HG03558 (cell line): ENCODE measurements around the gene PCDHB8.
"Not testable (repeated sequence)": the region's sequence is repeated elsewhere in the genome, so short reads cannot be mapped to it uniquely, and the experiment has no call there.

ENCODE experiments used
- ATAC-seq: cut with Tn5 transposase; IDR thresholded peaks from one replicate; pipeline ENCODE4 v1.9.1; 2021; ENCODE audit warnings: moderate number of reproducible peaks; ENCODE audit not compliant: unreplicated experiment; ENCODE audit errors: extremely low read depth

The PCDHB8 gene

DNA sequence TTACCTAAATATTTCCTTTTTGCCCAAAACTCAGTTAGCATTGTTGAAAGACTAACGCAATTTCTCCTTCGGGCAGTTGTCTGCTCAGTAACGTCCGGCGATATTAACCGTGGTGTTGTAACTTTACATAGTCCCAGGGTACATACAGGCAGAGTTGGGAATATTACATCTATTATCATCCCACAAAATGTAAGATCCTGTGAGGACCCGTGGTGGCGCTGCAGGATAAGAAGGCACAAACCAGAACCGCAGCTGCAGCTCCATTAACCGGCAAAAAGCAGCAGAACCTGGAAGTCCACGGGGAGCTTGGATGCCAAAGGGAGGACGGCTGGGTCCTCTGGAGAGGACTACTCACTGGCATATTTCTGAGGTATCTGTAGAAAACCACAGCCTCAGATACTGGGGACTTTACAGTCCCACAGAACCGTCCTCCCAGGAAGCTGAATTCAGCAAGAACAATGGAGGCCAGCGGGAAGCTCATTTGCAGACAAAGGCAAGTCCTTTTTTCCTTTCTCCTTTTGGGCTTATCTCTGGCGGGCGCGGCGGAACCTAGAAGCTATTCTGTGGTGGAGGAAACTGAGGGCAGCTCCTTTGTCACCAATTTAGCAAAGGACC is at the start of gene PCDHB8:
Gene PCDHB8 (plus strand): TSS at position 214 of the 615 bp plus-strand sequence. CDS start 245 bp downstream, at position 459.
- ATAC-seq = not testable (repeated sequence)

DNA sequence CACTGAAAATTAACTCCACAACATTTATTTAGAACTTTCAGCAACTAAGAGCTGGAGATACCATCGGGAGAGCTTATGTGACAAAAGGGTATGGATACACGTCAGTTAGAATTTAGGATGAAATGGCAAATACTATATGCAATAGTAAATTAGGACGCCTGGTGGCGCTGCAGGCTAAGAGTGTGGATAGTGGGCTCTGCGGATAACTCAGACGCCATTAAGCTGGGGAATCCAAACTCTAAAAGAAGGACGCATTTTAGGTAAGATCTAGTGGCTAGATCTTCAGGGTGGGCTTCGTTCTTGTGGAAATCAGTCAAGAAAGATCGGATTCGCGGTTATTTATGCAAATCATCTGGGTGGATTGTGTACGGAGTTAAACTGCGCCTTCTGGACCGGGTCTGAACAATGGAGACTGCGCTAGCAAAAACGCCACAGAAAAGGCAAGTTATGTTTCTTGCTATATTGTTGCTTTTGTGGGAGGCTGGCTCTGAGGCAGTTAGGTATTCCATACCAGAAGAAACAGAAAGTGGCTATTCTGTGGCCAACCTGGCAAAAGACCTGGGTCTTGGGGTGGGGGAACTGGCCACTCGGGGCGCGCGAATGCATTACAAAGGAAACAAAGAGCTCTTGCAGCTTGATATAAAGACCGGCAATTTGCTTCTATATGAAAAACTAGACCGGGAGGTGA is 42.4 kb upstream of the PCDHB8 start, which contains the start of gene PCDHB5:
Gene PCDHB5 (plus strand): TSS at position 177 of the 688 bp plus-strand sequence. CDS start 229 bp downstream, at position 406.
- ATAC-seq = no peak

DNA sequence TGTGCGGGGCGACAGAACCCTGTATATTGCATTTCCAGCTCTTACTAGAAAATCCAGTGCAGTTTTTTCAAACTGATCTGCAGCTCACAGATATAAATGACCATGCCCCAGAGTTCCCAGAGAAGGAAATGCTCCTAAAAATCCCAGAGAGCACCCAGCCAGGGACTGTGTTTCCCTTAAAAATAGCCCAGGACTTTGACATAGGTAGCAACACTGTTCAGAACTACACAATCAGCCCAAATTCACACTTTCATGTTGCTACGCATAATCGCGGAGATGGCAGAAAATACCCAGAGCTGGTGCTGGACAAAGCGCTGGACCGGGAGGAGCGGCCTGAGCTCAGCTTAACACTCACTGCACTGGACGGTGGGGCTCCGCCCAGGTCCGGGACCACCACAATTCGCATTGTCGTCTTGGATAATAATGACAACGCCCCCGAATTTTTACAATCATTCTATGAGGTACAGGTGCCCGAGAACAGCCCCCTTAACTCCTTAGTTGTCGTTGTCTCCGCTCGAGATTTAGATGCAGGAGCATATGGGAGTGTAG is 41.8 kb upstream of the PCDHB8 start:
- no peak for ATAC-seq

DNA sequence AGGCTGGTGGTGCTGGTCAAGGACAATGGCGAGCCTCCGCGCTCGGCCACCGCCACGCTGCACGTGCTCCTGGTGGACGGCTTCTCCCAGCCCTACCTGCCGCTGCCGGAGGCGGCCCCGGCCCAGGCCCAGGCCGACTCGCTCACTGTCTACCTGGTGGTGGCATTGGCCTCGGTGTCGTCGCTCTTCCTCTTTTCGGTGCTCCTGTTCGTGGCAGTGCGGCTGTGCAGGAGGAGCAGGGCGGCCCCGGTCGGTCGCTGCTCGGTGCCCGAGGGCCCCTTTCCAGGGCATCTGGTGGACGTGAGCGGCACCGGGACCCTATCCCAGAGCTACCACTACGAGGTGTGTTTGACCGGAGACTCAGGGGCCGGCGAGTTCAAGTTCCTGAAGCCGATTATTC is 40.2 kb upstream of the PCDHB8 start:
- ATAC-seq = not testable (repeated sequence)

DNA sequence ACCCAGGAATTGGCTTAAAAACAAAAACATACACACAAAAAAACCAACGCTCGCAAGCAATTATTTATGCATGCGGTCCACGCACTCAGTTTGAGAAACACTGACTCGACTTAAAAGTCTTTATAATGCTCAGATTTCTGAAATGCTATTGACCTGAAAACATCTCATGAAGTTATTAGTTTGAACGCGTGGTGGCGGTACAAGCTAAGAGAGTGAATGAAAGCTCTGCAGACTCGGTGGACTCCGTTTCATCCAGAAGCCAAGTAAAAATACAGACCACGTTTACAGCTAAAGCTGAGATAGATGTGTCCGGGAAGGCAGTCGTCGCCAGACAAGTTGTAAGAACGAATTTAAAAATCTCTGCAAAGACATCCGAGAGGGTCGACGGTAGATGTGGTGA is 27.8 kb upstream of the PCDHB8 start, which contains the start of gene PCDHB6:
Gene PCDHB6 (plus strand): TSS at position 246 of the 400 bp plus-strand sequence. CDS start 201 bp downstream, outside the sequence.
- no peak for ATAC-seq

DNA sequence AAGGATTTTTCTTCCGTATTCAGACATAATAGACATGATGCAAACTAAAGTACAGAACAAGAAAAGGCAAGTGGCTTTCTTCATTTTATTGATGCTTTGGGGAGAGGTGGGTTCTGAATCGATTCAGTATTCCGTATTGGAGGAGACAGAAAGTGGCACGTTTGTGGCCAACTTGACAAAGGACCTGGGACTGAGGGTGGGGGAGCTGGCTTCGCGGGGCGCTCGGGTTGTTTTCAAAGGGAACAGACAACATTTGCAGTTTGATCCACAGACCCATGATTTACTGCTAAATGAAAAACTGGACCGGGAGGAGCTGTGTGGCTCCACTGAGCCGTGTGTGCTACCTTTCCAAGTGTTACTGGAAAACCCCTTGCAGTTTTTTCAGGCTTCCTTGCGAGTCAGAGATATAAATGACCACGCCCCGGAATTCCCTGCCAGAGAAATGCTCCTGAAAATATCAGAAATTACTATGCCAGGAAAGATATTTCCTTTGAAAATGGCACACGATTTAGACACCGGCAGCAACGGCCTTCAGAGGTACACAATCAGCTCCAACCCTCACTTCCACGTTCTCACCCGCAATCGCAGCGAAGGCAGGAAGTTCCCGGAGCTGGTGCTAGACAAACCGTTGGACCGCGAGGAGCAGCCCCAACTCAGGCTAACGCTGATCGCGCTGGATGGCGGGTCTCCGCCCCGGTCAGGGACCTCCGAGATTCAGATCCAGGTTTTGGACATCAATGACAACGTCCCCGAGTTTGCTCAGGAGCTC is 27.2 kb upstream of the PCDHB8 start:
- ATAC-seq = no peak

DNA sequence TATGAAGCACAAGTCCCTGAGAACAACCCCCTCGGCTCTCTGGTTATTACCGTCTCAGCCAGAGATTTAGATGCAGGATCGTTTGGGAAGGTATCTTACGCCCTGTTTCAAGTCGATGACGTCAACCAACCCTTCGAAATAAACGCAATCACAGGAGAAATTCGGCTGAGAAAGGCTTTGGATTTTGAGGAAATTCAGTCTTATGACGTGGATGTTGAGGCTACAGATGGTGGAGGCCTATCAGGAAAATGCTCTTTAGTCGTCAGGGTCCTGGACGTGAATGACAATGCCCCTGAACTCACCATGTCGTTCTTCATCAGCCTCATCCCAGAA is 26.6 kb upstream of the PCDHB8 start:
- ATAC-seq = no peak

DNA sequence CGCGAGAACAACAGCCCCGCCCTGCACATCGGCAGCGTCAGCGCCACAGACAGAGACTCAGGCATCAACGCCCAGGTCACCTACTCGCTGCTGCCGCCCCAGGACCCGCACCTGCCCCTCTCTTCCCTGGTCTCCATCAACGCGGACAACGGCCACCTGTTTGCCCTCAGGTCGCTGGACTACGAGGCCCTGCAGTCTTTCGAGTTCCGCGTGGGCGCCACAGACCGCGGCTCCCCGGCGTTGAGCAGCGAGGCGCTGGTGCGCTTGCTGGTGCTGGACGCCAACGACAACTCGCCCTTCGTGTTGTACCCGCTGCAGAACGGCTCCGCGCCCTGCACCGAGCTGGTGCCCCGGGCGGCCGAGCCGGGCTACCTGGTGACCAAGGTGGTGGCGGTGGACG is 26.0 kb upstream of the PCDHB8 start:
- not testable (repeated sequence) for ATAC-seq

DNA sequence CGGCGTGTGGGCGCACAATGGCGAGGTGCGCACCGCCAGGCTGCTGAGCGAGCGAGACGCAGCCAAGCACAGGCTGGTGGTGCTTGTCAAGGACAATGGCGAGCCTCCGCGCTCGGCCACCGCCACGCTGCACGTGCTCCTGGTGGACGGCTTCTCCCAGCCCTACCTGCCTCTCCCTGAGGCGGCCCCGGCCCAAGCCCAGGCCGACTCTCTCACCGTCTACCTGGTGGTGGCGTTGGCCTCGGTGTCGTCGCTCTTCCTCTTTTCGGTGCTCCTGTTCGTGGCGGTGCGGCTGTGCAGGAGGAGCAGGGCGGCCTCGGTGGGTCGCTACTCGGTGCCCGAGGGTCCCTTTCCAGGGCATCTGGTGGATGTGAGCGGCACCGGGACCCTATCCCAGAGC is 25.5 kb upstream of the PCDHB8 start:
- ATAC-seq = not testable (repeated sequence)

DNA sequence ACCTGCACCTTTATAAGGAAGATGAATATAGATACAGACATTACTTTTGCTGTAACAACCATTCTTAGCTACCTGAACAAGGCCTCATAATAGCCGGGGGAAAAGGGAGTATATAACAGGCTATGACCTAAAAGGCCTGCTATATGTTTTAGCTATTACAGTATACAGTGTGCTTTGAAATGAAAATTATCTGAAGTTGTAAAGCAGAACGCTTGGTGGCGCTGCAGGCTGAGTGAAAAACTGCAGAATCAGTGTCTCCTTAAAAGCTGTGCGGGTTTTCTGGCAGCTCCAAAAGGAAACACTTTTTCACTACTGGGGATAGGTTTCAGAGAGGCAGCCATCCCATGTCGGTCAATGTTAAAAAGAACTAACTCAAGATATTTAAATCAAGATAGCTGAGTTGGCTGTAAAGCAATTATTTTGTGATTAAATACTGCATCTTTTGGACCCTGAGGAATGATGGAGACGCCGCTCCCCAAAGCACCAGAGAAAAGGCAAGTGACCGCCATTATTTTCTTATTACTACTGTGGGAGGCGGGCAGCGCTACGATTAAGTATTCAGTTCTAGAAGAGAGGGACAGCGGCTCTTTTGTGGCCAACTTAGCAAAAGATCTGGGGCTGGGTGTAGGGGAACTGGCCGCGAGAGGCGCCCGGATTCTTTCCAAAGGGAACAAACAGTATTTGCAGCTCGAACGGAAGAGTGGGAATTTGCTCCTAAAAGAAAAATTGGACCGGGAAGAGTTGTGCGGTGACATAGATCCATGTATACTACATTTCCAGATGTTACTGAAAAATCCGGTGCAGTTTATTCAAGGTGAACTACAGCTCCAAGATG is 21.8 kb upstream of the PCDHB8 start:
- ATAC-seq = no peak

DNA sequence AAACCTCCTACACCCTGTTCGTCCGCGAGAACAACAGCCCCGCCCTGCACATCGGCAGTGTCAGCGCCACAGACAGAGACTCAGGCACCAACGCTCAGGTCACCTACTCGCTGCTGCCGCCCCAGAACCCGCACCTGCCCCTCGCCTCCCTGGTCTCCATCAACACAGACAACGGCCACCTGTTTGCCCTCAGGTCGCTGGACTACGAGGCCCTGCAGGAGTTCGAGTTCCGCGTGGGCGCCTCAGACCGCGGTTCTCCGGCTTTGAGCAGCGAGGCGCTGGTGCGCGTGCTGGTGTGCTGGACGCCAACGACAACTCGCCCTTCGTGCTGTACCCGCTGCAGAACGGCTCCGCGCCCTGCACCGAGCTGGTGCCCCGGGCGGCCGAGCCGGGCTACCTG is 20.2 kb upstream of the PCDHB8 start:
- not testable (repeated sequence) for ATAC-seq

DNA sequence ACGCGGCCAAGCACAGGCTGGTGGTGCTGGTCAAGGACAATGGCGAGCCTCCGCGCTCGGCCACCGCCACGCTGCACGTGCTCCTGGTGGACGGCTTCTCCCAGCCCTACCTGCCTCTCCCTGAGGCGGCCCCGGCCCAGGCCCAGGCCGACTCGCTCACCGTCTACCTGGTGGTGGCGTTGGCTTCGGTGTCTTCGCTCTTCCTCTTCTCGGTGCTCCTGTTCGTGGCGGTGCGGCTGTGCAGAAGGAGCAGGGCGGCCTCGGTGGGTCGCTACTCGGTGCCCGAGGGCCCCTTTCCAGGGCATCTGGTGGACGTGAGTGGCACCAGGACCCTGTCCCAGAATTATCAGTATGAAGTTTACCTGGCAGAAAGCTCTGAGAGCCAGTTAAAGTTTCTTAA is 19.7 kb upstream of the PCDHB8 start:
- ATAC-seq = not testable (repeated sequence)

DNA sequence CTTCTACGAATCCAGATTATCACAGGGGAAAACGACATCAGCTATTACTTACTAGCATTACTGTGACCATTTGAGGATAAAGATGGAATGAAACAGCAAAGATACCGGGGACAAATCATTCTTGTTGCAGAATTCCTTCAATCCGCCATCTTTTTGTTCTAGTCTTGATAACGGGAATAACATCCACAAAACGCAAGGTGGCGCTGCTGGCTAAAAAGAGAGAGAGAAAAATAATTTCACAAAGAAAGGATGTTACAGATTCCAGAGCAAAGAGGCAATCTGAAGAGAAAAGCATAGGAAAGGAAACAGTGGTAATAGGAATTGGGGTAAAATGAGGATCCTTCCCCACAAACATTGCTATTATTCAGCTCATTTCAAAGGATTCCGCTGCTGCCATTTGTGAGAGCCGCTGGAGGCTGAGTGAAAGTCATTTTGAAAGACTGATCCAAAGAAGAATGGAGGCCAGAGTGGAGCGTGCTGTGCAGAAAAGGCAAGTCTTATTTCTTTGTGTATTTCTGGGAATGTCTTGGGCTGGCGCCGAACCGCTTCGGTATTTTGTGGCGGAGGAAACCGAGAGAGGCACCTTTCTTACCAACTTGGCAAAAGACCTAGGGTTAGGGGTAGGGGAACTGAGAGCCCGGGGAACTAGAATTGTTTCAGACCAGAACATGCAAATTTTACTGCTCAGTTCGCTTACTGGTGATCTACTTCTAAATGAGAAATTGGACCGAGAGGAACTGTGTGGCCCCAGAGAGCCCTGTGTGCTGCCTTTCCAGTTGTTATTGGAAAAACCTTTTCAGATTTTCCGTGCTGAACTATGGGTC is 5.0 kb upstream of the PCDHB8 start, which contains the start of gene PCDHB7:
Gene PCDHB7 (plus strand): TSS at position 264 of the 824 bp plus-strand sequence. CDS start 192 bp downstream, at position 456.
- ATAC-seq = no peak

DNA sequence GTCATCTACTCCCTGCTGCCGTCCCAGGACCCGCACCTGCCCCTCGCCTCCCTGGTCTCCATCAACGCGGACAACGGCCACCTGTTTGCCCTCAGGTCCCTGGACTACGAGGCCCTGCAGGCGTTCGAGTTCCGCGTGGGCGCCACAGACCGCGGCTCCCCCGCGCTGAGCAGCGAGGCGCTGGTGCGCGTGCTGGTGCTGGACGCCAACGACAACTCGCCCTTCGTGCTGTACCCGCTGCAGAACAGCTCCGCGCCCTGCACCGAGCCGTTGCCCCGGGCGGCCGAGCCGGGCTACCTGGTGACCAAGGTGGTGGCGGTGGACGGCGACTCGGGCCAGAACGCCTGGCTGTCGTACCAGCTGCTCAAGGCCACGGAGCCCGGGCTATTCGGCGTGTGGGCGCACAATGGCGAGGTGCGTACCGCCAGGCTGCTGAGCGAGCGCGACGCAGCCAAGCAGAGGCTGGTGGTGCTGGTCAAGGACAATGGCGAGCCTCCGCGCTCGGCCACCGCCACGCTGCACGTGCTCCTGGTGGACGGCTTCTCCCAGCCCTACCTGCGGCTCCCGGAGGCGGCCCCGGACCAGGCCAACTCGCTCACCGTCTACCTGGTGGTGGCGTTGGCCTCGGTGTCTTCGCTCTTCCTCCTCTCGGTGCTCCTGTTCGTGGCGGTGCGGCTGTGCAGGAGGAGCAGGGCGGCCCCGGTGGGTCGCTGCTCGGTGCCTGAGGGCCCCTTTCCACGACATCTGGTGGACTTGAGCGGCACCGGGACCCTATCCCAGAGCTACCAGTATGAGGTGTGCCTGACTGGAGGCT is 3.1 kb upstream of the PCDHB8 start:
- ATAC-seq = not testable (repeated sequence)

DNA sequence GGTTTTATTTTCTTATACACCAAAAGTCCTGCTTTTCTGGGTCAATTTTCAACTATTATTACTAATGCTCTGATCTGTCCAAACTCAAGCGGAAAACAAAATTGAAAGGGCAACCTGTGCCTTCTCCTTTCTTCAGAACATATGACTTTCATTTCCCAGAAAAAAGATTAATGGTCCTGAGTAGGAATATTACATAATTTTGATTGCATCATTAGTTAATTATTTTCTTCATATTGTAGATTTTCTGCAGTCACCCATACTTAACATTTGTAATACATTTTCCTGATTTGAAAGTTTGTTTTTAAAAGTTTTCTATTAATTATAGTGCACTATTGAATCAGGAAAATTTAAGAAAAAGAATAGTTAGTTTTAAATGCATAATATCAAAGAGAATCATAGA is 1.7 kb upstream of the PCDHB8 start:
- no peak for ATAC-seq

DNA sequence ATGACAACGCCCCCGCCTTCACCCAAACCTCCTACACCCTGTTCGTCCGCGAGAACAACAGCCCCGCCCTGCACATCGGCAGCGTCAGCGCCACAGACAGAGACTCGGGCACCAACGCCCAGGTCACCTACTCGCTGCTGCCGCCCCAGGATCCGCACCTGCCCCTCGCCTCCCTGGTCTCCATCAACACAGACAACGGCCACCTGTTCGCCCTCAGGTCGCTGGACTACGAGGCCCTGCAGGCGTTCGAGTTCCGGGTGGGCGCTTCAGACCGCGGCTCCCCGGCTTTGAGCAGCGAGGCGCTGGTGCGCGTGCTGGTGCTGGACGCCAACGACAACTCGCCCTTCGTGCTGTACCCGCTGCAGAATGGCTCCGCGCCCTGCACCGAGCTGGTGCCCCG is 1.8 kb downstream of the PCDHB8 start:
- ATAC-seq = not testable (repeated sequence)

DNA sequence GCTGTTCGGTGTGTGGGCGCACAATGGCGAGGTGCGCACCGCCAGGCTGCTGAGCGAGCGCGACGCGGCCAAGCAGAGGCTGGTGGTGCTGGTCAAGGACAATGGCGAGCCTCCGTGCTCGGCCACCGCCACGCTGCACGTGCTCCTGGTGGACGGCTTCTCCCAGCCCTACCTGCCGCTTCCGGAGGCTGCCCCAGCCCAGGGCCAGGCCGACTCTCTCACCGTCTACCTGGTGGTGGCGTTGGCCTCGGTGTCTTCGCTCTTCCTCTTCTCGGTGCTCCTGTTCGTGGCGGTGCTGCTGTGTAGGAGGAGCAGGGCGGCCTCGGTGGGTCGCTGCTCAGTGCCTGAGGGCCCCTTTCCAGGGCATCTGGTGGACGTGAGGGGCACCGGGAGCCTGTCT is 2.3 kb downstream of the PCDHB8 start:
- not testable (repeated sequence) for ATAC-seq

DNA sequence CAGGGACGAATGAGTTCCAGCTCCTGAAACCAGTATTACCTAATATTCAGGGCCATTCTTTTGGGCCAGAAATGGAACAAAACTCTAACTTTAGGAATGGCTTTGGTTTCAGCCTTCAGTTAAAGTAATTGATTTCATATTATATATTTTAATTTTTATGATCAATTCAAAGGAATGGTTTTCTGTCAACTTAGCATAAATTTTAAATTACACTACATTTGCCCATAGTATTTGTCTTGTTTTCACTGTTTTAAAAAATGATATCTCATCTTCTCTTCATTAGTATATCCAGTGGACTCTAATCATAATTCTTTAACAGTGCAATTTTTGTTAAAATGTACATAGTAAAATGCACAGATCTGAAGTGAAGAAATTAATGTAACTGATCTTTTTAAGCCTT is 2.7 kb downstream of the PCDHB8 start:
- no peak for ATAC-seq
